ENCODE results near the gene PPM1J. TPM values are rescaled to one million over a fixed set of nuclear protein-coding genes. Genes with fewer than 3 reads are reported as not detected.

PPM1J gene
- total RNA-seq, 1 donor from 2014 or later: 5.2 TPM

DNA sequence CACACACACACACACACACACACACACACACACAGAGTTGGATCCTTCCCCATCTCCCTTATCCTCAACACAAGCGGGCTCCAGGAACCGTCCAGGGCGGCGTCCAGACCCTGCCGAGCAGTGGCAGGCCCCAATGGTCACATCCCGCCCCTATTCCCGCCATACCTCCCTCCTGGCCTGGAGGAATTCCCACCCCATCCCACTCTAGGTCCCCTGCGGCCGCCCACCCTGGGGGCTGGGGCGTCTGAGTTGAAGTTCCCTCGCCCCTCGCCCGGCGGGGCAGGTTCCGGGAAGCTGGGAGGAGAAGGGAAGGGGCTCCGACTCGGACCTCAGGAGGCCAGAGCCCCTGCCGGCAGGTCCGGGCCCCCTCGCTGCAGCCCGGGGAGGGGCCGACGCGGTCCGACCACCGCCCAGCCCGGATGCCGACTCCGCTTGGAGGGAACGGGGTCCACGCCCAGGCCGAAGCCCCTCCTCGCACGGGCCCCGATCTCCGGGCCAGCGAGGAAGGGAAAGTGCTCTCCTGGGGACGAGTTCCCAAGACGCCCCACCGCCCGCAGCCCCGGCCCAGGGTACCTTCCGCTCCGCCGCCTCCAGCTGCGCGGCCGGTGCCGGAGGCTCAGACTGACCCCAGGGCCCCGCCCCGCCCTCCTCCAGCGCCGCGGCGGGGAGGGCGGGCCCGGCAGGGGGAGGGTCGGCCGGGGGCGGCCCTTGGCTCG is 8.5 kb downstream of the PPM1J start, which contains the start of gene RHOC:
Gene RHOC, minus strand, starts transcription at position 623 of the 716 bp plus-strand sequence. CDS start 3,328 bp downstream, outside the sequence.
- Histone ChIP-seq H3K27me3 (ENCODE audit: insufficient read depth, low read length) (peaks cover 2% of the 10 kb centered on the region), H3K4me1 (ENCODE audit: insufficient read depth, low read length) (peaks cover 45% of the 10 kb centered on the region), H3K4me2 (ENCODE audit: low read length) (peak within 1 kb of the TSS; percentile 91), H3K79me2 (ENCODE audit: insufficient read depth, low read length) (peaks cover 50% of the 10 kb centered on the region), H3K9ac (ENCODE audit: low read length) (peak within 1 kb of the TSS; percentile 89), H2AFZ (ENCODE audit: low read depth, low read length) (peak within 1 kb of the TSS; percentile 77), H3K27ac (ENCODE audit: low read depth, low read length) (peak within 1 kb of the TSS; percentile 78), H4K20me1 (ENCODE audit: insufficient read depth, low read length) (peaks cover 40% of the 10 kb centered on the region), H3K9me3 (ENCODE audit: insufficient read depth, low read depth, low read length) (no peaks in the 10 kb centered on the region), H3K36me3 (ENCODE audit: insufficient read depth, low read length) (peaks cover 6% of the 10 kb centered on the region), H3K4me3 (ENCODE audit: insufficient read depth, low read depth, low read length) (peak within 1 kb of the TSS; percentile 85)
- H3K27ac Mint-ChIP-seq (ENCODE audit: unreplicated experiment): peak within 1 kb of the TSS; percentile 96
- peaks cover 16% of the 10 kb centered on the region for H3K36me3 Mint-ChIP-seq (ENCODE audit: low read depth, unreplicated experiment)
- FAIRE-seq: no peak
- TF ChIP-seq CTCF (IDR thresholded peaks at IDR 0.05; ENCODE audit: insufficient read depth, low read depth, low read length) (no peak), EZH2 (IDR thresholded peaks at IDR 0.05; ENCODE audit: insufficient read depth, low read length) (no peak)
- peaks cover 26% of the 10 kb centered on the region for H3K4me1 Mint-ChIP-seq (ENCODE audit: low read depth, unreplicated experiment)
- peaks cover 2% of the 10 kb centered on the region for H3K9me3 Mint-ChIP-seq (ENCODE audit: unreplicated experiment)
- H3K4me3 Mint-ChIP-seq (ENCODE audit: unreplicated experiment): peak within 1 kb of the TSS; percentile 92
- no peaks in the 10 kb centered on the region for H3K27me3 Mint-ChIP-seq (ENCODE audit: low read depth, unreplicated experiment)
- peak; percentile 30 for DNase-seq (ENCODE audit: low read depth)

- Mint-ChIP-seq H3K9me3 (ENCODE audit: unreplicated experiment) (peaks cover 2% of the 10 kb centered on the region), H3K4me1 (ENCODE audit: low read depth, unreplicated experiment) (peaks cover 40% of the 10 kb centered on the region), H3K36me3 (ENCODE audit: low read depth, unreplicated experiment) (peaks cover 18% of the 10 kb centered on the region), H3K4me3 (ENCODE audit: unreplicated experiment) (peak overlapping the region; percentile 92), H3K27ac (ENCODE audit: unreplicated experiment) (peak overlapping the region; percentile 96), H3K27me3 (ENCODE audit: low read depth, unreplicated experiment) (no peaks in the 10 kb centered on the region)
- no peak overlapping the region for H2AFZ ChIP-seq (ENCODE audit: low read depth, low read length)
- peak; percentile 93 for DNase-seq (ENCODE audit: low read depth)
- peaks cover 59% of the 10 kb centered on the region for H3K4me1 ChIP-seq (ENCODE audit: insufficient read depth, low read length)
- H4K20me1 ChIP-seq (ENCODE audit: insufficient read depth, low read length): peaks cover 40% of the 10 kb centered on the region
- peak overlapping the region; percentile 91 for H3K4me2 ChIP-seq (ENCODE audit: low read length)
- H3K4me3 ChIP-seq (ENCODE audit: insufficient read depth, low read depth, low read length): peak overlapping the region; percentile 85
- no peak for FAIRE-seq
- H3K79me2 ChIP-seq (ENCODE audit: insufficient read depth, low read length): peaks cover 50% of the 10 kb centered on the region
- H3K27ac ChIP-seq (ENCODE audit: low read depth, low read length): peak overlapping the region; percentile 78
- H3K27me3 ChIP-seq (ENCODE audit: insufficient read depth, low read length): no peaks in the 10 kb centered on the region
- TF ChIP-seq CTCF (IDR thresholded peaks at IDR 0.05; ENCODE audit: insufficient read depth, low read depth, low read length) (no peak), EZH2 (IDR thresholded peaks at IDR 0.05; ENCODE audit: insufficient read depth, low read length) (no peak)
- H3K36me3 ChIP-seq (ENCODE audit: insufficient read depth, low read length): peaks cover 8% of the 10 kb centered on the region
- no peaks in the 10 kb centered on the region for H3K9me3 ChIP-seq (ENCODE audit: insufficient read depth, low read depth, low read length)
- H3K9ac ChIP-seq (ENCODE audit: low read length): peak overlapping the region; percentile 89
These were observed 10.1 kb downstream of the PPM1J start for GRCh38 chr1:112704934-112705627.
